GM18519 (cell line): ENCODE data around the gene CAPRIN1.

ENCODE experiments used
- ATAC-seq: cut with Tn5 transposase; IDR thresholded peaks from one replicate; pipeline ENCODE4 v1.9.1; 2021; ENCODE audit warnings: mild to moderate bottlenecking, moderate library complexity; ENCODE audit not compliant: unreplicated experiment, low FRiP score

Gene CAPRIN1

GRCh38 chr11:34136420-34136819 is 84.9 kb downstream of the CAPRIN1 start:
- no peak for ATAC-seq

DNA sequence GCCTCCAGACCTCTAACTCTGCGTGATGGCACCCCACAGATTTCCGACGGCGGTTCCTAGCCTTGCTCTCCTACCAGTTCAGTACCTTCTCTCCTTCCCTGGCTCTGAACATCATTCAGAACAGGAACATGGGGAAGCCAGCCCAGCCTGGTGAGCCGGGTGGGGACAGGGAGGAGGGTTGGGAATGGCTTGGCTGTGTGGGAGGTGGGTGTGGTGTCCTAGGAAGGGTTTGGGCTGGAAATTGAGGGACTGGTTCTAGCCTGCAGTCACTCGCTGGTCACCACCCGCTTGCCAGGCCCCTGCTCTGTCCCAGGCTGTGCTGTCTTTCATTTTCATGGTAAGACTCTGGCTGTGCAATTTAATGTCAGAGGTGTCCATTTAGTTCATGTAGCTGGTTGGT is 87.8 kb downstream of the CAPRIN1 start:
- ATAC-seq, result no peak

DNA sequence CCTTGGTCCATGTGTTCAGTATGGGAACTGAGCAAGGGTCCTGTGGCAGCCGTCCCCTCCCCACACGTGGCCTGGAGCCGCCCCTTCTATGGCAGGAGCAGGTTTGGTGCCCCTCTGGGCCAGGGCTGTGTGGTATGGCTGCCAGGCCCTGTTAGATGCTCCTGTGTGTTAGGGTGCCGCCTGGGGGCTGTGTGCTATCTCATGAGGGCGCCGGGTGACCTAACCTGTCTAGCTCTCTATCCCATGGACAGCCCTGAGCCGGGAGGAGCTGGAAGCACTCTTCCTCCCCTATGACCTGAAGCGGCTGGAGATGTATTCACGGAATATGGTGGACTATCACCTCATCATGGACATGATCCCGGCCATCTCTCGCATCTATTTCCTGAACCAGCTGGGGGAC is 88.6 kb downstream of the CAPRIN1 start:
- no peak for ATAC-seq

DNA sequence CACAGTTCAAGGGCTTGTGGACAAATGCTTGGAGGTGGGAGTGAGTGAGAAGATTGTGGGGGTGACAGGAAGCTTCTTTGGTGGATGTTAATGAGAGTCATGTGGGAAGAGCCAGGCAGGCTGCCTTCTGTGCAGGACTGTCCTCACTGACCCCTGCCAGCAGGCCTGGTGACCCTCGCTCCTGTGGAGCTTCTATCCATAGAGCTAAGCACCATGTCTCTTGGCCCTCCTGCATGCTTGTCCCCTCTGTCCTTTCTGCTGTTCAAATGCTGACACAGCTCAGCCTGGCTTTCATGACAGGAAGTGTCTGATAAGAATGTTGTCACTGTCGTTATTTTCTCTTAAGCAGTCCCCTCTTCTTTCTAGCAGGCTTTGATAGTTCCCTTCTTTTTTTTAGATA is 91.5 kb downstream of the CAPRIN1 start:
- ATAC-seq, result no peak

GRCh38 chr11:34145073-34145472 is 93.5 kb downstream of the CAPRIN1 start:
- ATAC-seq, result peak; percentile 41

DNA sequence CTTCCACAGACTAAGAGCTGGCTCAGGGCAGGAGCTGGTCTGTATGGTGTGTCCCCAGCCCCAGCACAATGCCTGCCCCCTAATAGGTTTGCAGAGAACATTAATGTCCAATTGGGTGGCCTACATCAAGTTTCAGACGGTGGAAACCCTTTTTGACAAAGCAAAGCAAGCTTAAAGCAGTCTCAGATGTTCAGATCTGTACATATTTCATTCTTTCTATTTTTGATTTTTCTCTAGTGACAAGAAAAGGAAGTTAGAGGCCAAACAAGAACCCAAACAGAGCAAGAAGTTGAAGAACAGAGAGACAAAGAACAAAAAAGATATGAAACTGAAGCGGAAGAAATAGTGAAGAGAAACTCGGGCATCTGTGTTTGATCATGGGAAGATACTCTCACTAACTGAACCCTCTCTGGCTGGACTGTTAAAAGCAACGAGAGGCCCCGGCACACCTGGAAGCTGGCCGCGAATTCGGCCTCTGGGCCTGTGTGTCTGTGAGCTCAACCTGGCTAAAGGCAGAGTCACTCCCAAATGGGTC is 94.4 kb downstream of the CAPRIN1 start:
- no peak for ATAC-seq

GRCh38 chr11:34146411-34146810 is 94.9 kb downstream of the CAPRIN1 start:
- no peak for ATAC-seq

- no peak for ATAC-seq
Measured at GRCh38 chr11:34146866-34147265, 95.3 kb downstream of the CAPRIN1 start.

GRCh38 chr11:34147581-34147980 is 96.0 kb downstream of the CAPRIN1 start:
- no peak for ATAC-seq

- ATAC-seq, result no peak
Measured at GRCh38 chr11:34148504-34149165, 97.1 kb downstream of the CAPRIN1 start.

GRCh38 chr11:34149274-34149673 is 97.7 kb downstream of the CAPRIN1 start:
- ATAC-seq, result no peak

DNA sequence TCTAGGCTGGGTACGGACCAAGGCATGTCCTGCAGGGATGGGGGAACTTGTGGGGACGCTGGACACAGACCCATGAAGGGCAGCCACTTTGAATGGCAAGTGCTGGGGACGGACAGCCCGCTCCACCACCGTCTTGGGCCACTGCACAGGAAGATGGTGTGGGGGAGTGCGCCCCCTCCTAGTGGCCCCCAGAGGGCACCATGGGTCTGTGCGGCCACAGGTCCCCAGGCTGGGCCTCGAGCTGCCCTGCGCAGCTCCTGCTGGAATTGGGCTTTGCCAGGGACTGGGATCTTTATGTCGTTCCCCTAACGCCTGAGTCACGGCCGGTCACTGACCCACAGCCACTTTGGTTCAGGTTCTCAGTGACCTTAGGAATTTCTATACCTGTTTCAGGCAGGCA is 98.3 kb downstream of the CAPRIN1 start:
- ATAC-seq, result no peak

GRCh38 chr11:34150494-34151151 is 99.1 kb downstream of the CAPRIN1 start:
- ATAC-seq, result no peak
